ENCODE data around the gene CNTN5.

CNTN5 gene

GRCh38 chr11:99268886-99269285 is 248.1 kb downstream of the CNTN5 start:
- no peaks in the 10 kb centered on the region for H3K36me3 ChIP-seq (ENCODE audit: low read depth)
- DNase-seq (ENCODE audit: low spot score) (no peak), ATAC-seq (ENCODE audit: low read depth) (no peak)

DNA sequence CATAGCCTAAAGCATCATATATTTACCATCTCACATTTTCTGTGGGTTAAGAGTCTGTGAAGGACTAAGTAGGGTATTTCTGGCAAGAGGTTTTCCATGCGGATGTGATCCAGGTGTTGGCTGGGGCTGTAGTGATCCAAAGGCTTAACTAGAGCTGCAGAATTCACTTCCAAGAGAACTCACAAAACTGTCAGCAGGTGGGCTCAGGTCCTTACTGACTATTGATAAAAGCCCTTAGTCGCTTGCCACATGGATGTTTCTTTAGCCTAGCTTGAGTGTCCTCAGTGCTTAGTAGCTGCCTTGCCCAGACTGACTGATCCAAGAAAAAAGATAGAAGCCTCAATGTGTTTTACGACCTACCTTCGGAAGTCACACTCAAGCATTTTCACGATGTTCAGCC is 250.8 kb downstream of the CNTN5 start:
- no peaks in the 10 kb centered on the region for H3K36me3 ChIP-seq (ENCODE audit: low read depth)
- H3K27ac ChIP-seq (ENCODE audit: poor library complexity, severe bottlenecking) = no peak overlapping the region
- ATAC-seq (ENCODE audit: low read depth) = no peak
- no peaks in the 10 kb centered on the region for H3K9me3 ChIP-seq (ENCODE audit: severe bottlenecking)
- DNase-seq (ENCODE audit: low spot score) = no peak
- no peak overlapping the region for H3K4me3 ChIP-seq (ENCODE audit: severe bottlenecking)
- TF ChIP-seq, protein P1, sequence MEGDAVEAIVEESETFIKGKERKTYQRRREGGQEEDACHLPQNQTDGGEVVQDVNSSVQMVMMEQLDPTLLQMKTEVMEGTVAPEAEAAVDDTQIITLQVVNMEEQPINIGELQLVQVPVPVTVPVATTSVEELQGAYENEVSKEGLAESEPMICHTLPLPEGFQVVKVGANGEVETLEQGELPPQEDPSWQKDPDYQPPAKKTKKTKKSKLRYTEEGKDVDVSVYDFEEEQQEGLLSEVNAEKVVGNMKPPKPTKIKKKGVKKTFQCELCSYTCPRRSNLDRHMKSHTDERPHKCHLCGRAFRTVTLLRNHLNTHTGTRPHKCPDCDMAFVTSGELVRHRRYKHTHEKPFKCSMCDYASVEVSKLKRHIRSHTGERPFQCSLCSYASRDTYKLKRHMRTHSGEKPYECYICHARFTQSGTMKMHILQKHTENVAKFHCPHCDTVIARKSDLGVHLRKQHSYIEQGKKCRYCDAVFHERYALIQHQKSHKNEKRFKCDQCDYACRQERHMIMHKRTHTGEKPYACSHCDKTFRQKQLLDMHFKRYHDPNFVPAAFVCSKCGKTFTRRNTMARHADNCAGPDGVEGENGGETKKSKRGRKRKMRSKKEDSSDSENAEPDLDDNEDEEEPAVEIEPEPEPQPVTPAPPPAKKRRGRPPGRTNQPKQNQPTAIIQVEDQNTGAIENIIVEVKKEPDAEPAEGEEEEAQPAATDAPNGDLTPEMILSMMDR (IDR thresholded peaks at IDR 0.05; ENCODE audit: poor library complexity, severe bottlenecking) = no peak
- peaks cover 10% of the 10 kb centered on the region for H3K27me3 ChIP-seq (ENCODE audit: insufficient read depth, poor library complexity, severe bottlenecking)
- no peaks in the 10 kb centered on the region for H3K4me1 ChIP-seq (ENCODE audit: insufficient read depth, poor library complexity, severe bottlenecking)

More at GRCh38 chr11:99268886-99269285, 248.1 kb downstream of the CNTN5 start:
- TF ChIP-seq, protein P1 (IDR thresholded peaks at IDR 0.05; ENCODE audit: poor library complexity, severe bottlenecking) = no peak
- no peaks in the 10 kb centered on the region for H3K4me1 ChIP-seq (ENCODE audit: insufficient read depth, poor library complexity, severe bottlenecking)
- H3K4me3 ChIP-seq (ENCODE audit: severe bottlenecking) = no peak overlapping the region
- H3K27ac ChIP-seq (ENCODE audit: poor library complexity, severe bottlenecking) = no peak overlapping the region
- H3K9me3 ChIP-seq (ENCODE audit: severe bottlenecking) = no peaks in the 10 kb centered on the region
- H3K27me3 ChIP-seq (ENCODE audit: insufficient read depth, poor library complexity, severe bottlenecking) = peaks cover 10% of the 10 kb centered on the region

DNA sequence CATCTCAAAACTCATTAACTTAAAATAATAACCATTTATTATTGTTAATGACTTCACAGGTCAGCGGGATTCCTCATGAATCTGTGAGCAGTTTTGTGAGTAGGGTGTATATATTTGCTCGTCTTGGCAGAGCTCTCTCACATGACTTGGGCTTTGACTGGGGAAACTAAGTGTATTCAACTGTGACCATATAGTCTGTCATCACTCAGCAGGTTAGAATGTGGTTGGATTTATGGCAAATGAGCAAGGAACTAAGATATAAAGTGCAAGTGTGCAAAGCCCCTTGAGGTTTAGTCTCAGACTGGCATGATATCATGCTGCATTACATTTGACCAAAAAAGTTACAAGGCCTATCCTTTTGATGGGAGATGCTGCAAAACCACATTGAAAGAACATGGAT is 254.8 kb downstream of the CNTN5 start:
- Histone ChIP-seq H3K27ac (ENCODE audit: poor library complexity, severe bottlenecking) (no peak overlapping the region), H3K4me1 (ENCODE audit: insufficient read depth, poor library complexity, severe bottlenecking) (no peaks in the 10 kb centered on the region), H3K36me3 (ENCODE audit: low read depth) (no peaks in the 10 kb centered on the region), H3K4me3 (ENCODE audit: severe bottlenecking) (no peak overlapping the region), H3K27me3 (ENCODE audit: insufficient read depth, poor library complexity, severe bottlenecking) (peaks cover 14% of the 10 kb centered on the region), H3K9me3 (ENCODE audit: severe bottlenecking) (no peaks in the 10 kb centered on the region)
- TF ChIP-seq, protein P1 (IDR thresholded peaks at IDR 0.05; ENCODE audit: poor library complexity, severe bottlenecking) = no peak
- ATAC-seq (ENCODE audit: low read depth) (no peak), DNase-seq (ENCODE audit: low spot score) (no peak)

DNA sequence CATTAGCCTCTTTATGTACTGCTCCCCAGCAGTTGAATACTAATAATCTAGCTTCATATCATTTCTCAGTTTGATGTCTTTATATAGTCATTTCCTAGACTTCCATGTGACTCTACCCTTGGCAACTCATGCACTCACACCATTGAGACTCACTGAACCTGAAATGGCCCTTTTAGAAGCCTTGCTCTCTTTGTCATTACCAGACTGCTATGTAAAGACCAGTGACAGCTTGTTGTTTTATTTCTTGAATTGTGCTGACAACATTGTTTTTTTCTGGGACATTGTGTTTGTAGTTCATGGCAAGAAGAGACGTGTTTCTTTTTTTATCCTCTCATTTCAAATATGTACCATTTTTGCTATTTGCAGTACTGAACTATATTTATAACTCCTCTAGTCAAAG is 256.5 kb downstream of the CNTN5 start:
- Histone ChIP-seq H3K4me1 (ENCODE audit: insufficient read depth, poor library complexity, severe bottlenecking) (no peaks in the 10 kb centered on the region), H3K4me3 (ENCODE audit: severe bottlenecking) (no peak overlapping the region), H3K9me3 (ENCODE audit: severe bottlenecking) (no peaks in the 10 kb centered on the region), H3K36me3 (ENCODE audit: low read depth) (no peaks in the 10 kb centered on the region), H3K27ac (ENCODE audit: poor library complexity, severe bottlenecking) (no peak overlapping the region), H3K27me3 (ENCODE audit: insufficient read depth, poor library complexity, severe bottlenecking) (peaks cover 11% of the 10 kb centered on the region)
- TF ChIP-seq, protein P1 (IDR thresholded peaks at IDR 0.05; ENCODE audit: poor library complexity, severe bottlenecking) = no peak
- ATAC-seq (ENCODE audit: low read depth) (no peak), DNase-seq (ENCODE audit: low spot score) (no peak)

GRCh38 chr11:99279266-99279665 is 258.5 kb downstream of the CNTN5 start:
- Histone ChIP-seq H3K27me3 (ENCODE audit: insufficient read depth, poor library complexity, severe bottlenecking) (peaks cover 4% of the 10 kb centered on the region), H3K4me1 (ENCODE audit: insufficient read depth, poor library complexity, severe bottlenecking) (no peaks in the 10 kb centered on the region), H3K4me3 (ENCODE audit: severe bottlenecking) (no peak overlapping the region), H3K9me3 (ENCODE audit: severe bottlenecking) (no peaks in the 10 kb centered on the region), H3K27ac (ENCODE audit: poor library complexity, severe bottlenecking) (no peak overlapping the region), H3K36me3 (ENCODE audit: low read depth) (no peaks in the 10 kb centered on the region)
- DNase-seq (ENCODE audit: low spot score) (no peak), ATAC-seq (ENCODE audit: low read depth) (no peak)
- TF ChIP-seq, protein P1 (IDR thresholded peaks at IDR 0.05; ENCODE audit: poor library complexity, severe bottlenecking) = no peak
